Panc1 (cell line): ENCODE data around the gene MCF2.
A peak's percentile ranks its signal among the peaks of the same experiment; 100 is the strongest.

Source experiments
- CTCF ChIP-seq: fragments of 450-650 bp; IDR thresholded peaks from 2 replicates; pipeline ENCODE4 v1.5.1; 2017; ENCODE audit warnings: mild to moderate bottlenecking
- POLR2AphosphoS5 ChIP-seq: IDR thresholded peaks from 2 replicates; pipeline ENCODE4 v1.6.1; 2012; ENCODE audit warnings: mild to moderate bottlenecking, low read depth, low read length, moderate library complexity
- SIN3A ChIP-seq: IDR thresholded peaks from 2 replicates; pipeline ENCODE4 v1.6.1; 2012; ENCODE audit warnings: low read depth, mild to moderate bottlenecking, low read length, moderate library complexity, borderline replicate concordance; ENCODE audit not compliant: insufficient read depth
- TCF7L2 ChIP-seq: IDR thresholded peaks from 2 replicates; pipeline ENCODE4 v1.6.1; 2011; ENCODE audit warnings: mild to moderate bottlenecking, low read depth, low read length, inconsistent platforms

DNA sequence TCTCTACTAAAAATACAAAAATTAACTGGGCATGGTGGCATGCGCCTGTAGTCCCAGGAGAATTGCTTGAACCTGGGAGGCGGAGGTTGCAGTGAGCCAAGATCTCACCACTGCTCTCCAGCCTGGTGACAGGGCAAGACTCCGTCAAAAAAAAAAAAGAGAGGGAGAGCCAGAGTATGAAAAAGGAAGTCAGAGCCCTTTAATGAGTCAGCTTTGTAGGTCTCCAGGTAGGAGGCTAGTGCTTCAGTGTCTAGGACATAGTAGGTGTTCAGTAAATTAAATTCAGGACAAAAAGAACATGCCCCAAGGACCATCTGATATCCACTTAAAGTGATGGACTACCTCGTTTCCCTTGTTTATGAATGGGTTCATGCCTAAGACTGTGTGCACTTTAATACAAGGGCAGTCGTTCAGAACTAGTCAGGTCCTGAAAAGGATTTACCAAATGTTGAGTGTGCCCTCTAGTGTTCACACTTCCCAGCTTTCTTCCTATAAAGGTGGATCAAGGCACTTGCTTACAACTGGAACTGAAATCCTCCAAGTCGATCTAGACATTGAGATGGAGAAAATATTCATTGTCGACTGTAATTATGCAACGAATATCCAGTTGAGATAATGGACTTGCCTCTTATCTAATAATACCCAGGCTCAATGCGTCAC is 148.5 kb downstream of the MCF2 start:
- TF ChIP-seq POLR2AphosphoS5 (no peak), CTCF (peak; percentile 68), SIN3A (no peak), TCF7L2 (no peak)
